Measurements from ENCODE around the gene CTSC. TPM values are rescaled to one million over a fixed set of nuclear protein-coding genes. Genes with fewer than 3 reads are reported as not detected.

The CTSC gene
- total RNA-seq, 1 experiment from 2014 or later = 250 TPM

DNA sequence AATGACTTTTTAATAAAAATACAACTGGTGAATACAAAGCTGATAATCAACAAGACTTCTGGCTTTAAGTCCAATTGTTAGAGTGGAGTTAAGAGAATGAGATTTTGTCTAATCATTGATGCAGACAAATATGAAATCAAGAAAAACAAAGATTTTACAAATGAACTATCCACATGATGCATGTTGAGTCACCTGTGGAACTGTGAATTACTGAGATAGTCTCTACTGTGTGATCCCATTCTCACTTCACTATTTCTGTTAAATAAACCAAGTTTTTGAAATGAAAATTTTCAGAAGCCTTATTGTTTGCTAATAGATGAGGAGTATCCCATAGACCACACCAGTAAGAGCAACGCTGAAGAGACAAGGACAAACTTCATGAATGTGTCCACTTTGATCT is 8.4 kb upstream of the CTSC start:
- H3K36me3 ChIP-seq (ENCODE audit: control insufficient read depth, insufficient read depth, low read length) = no peaks in the 10 kb centered on the region
- H3K27me3 ChIP-seq (replicated peaks; ENCODE audit: control insufficient read depth, insufficient read depth, low read length) = no peaks in the 10 kb centered on the region
- H3K36me3 Mint-ChIP-seq (ENCODE audit: insufficient read depth, unreplicated experiment) = no peaks in the 10 kb centered on the region
- H3K27me3 Mint-ChIP-seq (ENCODE audit: insufficient read depth, unreplicated experiment) = no peaks in the 10 kb centered on the region
- no peak overlapping the region for H3K4me3 Mint-ChIP-seq (ENCODE audit: unreplicated experiment)
- peaks cover 14% of the 10 kb centered on the region for H3K4me1 ChIP-seq
- no TSS peak for BruUV-seq (replicated peaks)
- intact Hi-C loops (cut with micrococcal nuclease; ENCODE audit: unreplicated experiment) = no loop called here
- ChIA-PET POLR2A (no interaction called here), CTCF (no interaction called here)
- no peaks in the 10 kb centered on the region for H3K4me1 Mint-ChIP-seq (ENCODE audit: low read depth, unreplicated experiment)
- no peak overlapping the region for H3K27ac Mint-ChIP-seq (ENCODE audit: unreplicated experiment)
- TF ChIP-seq, protein P1, sequence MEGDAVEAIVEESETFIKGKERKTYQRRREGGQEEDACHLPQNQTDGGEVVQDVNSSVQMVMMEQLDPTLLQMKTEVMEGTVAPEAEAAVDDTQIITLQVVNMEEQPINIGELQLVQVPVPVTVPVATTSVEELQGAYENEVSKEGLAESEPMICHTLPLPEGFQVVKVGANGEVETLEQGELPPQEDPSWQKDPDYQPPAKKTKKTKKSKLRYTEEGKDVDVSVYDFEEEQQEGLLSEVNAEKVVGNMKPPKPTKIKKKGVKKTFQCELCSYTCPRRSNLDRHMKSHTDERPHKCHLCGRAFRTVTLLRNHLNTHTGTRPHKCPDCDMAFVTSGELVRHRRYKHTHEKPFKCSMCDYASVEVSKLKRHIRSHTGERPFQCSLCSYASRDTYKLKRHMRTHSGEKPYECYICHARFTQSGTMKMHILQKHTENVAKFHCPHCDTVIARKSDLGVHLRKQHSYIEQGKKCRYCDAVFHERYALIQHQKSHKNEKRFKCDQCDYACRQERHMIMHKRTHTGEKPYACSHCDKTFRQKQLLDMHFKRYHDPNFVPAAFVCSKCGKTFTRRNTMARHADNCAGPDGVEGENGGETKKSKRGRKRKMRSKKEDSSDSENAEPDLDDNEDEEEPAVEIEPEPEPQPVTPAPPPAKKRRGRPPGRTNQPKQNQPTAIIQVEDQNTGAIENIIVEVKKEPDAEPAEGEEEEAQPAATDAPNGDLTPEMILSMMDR (IDR thresholded peaks at IDR 0.05; ENCODE audit: insufficient read depth in 1 of 2, low read depth in 1 of 2, low read length in 1 of 2, severe bottlenecking in 1 of 2, unreplicated experiment in 1 of 2) = no peak
- H3K9me3 ChIP-seq = no peaks in the 10 kb centered on the region
- H3K4me3 ChIP-seq (ENCODE audit: low read depth, low read length) = no peak overlapping the region
- no peak for DNase-seq
- no peaks in the 10 kb centered on the region for H3K9me3 Mint-ChIP-seq (ENCODE audit: unreplicated experiment)

- POLR2A ChIA-PET = no interaction called here
- H3K27me3 ChIP-seq (replicated peaks; ENCODE audit: control insufficient read depth, insufficient read depth, low read length) = no peaks in the 10 kb centered on the region
- no peaks in the 10 kb centered on the region for H3K9me3 ChIP-seq
- intact Hi-C loops (cut with micrococcal nuclease; ENCODE audit: unreplicated experiment) = no loop called here
- H3K4me1 ChIP-seq = peaks cover 14% of the 10 kb centered on the region
- H3K36me3 ChIP-seq (ENCODE audit: control insufficient read depth, insufficient read depth, low read length) = no peaks in the 10 kb centered on the region
- no peak overlapping the region for H3K4me3 ChIP-seq (ENCODE audit: low read depth, low read length)
- no peak overlapping the region for H3K4me3 Mint-ChIP-seq (ENCODE audit: unreplicated experiment)
- H3K36me3 Mint-ChIP-seq (ENCODE audit: insufficient read depth, unreplicated experiment) = no peaks in the 10 kb centered on the region
- H3K27ac Mint-ChIP-seq (ENCODE audit: unreplicated experiment) = no peak overlapping the region
- BruUV-seq (replicated peaks) = no TSS peak
- no peak for DNase-seq
- TF ChIP-seq, protein P1 (IDR thresholded peaks at IDR 0.05; ENCODE audit: insufficient read depth in 1 of 2, low read depth in 1 of 2, low read length in 1 of 2, severe bottlenecking in 1 of 2, unreplicated experiment in 1 of 2) = no peak
- CTCF ChIA-PET = no interaction called here
- H3K9me3 Mint-ChIP-seq (ENCODE audit: unreplicated experiment) = no peaks in the 10 kb centered on the region
- H3K4me1 Mint-ChIP-seq (ENCODE audit: low read depth, unreplicated experiment) = no peaks in the 10 kb centered on the region
- no peaks in the 10 kb centered on the region for H3K27me3 Mint-ChIP-seq (ENCODE audit: insufficient read depth, unreplicated experiment)
Observed at GRCh38 chr11:88345408-88345807, 7.9 kb upstream of the CTSC start.

DNA sequence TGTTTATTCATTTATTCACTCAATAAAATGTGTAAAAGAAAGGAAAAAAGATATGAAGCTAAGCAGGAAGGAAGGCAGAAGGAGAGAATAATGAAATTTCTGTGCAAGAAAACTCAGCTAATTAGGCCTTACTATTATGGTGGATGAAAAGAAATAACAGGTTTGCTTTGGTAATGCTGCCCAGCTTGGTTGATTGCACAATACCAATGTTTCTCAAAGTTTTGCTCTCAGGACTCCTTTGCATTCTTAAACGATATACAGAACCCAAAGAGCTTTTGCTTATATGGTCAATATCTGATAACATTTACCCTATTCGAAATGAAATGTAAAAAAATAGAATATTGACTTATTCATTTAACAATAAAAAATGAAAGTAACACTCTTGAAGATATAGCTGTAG is 7.3 kb upstream of the CTSC start:
- Mint-ChIP-seq H3K27ac (ENCODE audit: unreplicated experiment) (no peak overlapping the region), H3K9me3 (ENCODE audit: unreplicated experiment) (no peaks in the 10 kb centered on the region), H3K4me1 (ENCODE audit: low read depth, unreplicated experiment) (no peaks in the 10 kb centered on the region), H3K4me3 (ENCODE audit: unreplicated experiment) (no peak overlapping the region), H3K36me3 (ENCODE audit: insufficient read depth, unreplicated experiment) (no peaks in the 10 kb centered on the region), H3K27me3 (ENCODE audit: insufficient read depth, unreplicated experiment) (no peaks in the 10 kb centered on the region)
- ChIA-PET CTCF (interaction anchor here (0.6 kb wide), 1 partner anchor 207 kb away, joined by 3 read pairs; no protein-coding TSS in a partner anchor), POLR2A (no interaction called here)
- H3K27me3 ChIP-seq (replicated peaks; ENCODE audit: control insufficient read depth, insufficient read depth, low read length) = no peaks in the 10 kb centered on the region
- H3K36me3 ChIP-seq (ENCODE audit: control insufficient read depth, insufficient read depth, low read length) = no peaks in the 10 kb centered on the region
- H3K4me3 ChIP-seq (ENCODE audit: low read depth, low read length) = no peak overlapping the region
- peaks cover 14% of the 10 kb centered on the region for H3K4me1 ChIP-seq
- TF ChIP-seq, protein P1 (IDR thresholded peaks at IDR 0.05; ENCODE audit: insufficient read depth in 1 of 2, low read depth in 1 of 2, low read length in 1 of 2, severe bottlenecking in 1 of 2, unreplicated experiment in 1 of 2) = no peak
- H3K9me3 ChIP-seq = no peaks in the 10 kb centered on the region
- DNase-seq = no peak
- intact Hi-C loops (cut with micrococcal nuclease; ENCODE audit: unreplicated experiment) = no loop called here
- BruUV-seq (replicated peaks) = no TSS peak

All from Caco-2 (cell line).